GM12878 (cell line): ENCODE results near the gene AOPEP.

ENCODE experiments used
- CBFB ChIP-seq: IDR thresholded peaks from 2 replicates; pipeline ENCODE4 v1.6.1; 2016; ENCODE audit warnings: antibody characterized with exemption, low read depth
- CREM ChIP-seq: IDR thresholded peaks from 2 replicates; pipeline ENCODE4 v1.6.1; 2014; ENCODE audit warnings: antibody characterized with exemption, low read depth
- EZH2 ChIP-seq: IDR thresholded peaks from 2 replicates; pipeline ENCODE4 v1.6.1; 2012; ENCODE audit warnings: low read depth, mild to moderate bottlenecking, control low read depth, inconsistent platforms, low read length, borderline replicate concordance; ENCODE audit not compliant: control insufficient read depth
- JUNB ChIP-seq: IDR thresholded peaks from 2 replicates; pipeline ENCODE4 v1.6.1; 2016; ENCODE audit warnings: antibody characterized with exemption, mild to moderate bottlenecking
- MYC ChIP-seq: IDR thresholded peaks from 2 replicates; pipeline ENCODE4 v1.6.1; 2011; ENCODE audit warnings: mild to moderate bottlenecking, low read length, moderate library complexity, inconsistent platforms; ENCODE audit not compliant: insufficient read depth, insufficient replicate concordance, insufficient read length, severe bottlenecking
- NFXL1 ChIP-seq: fragments of 450-650 bp; IDR thresholded peaks from 2 replicates; pipeline ENCODE4 v1.6.1; 2017; ENCODE audit warnings: antibody characterized with exemption, mild to moderate bottlenecking, borderline replicate concordance
- POLR2A ChIP-seq: IDR thresholded peaks from 2 replicates; pipeline ENCODE4 v1.6.1; 2011; ENCODE audit warnings: low read depth, mild to moderate bottlenecking, low read length
- POLR2AphosphoS5 ChIP-seq: IDR thresholded peaks from 2 replicates; pipeline ENCODE4 v1.6.1; 2011; ENCODE audit warnings: mild to moderate bottlenecking, low read length, inconsistent platforms
- SMC3 ChIP-seq: IDR thresholded peaks from 2 replicates; pipeline ENCODE4 v1.6.1; 2011; ENCODE audit warnings: low read length, improper control_type of control experiment, borderline replicate concordance
- USF2 ChIP-seq: IDR thresholded peaks from 2 replicates; pipeline ENCODE4 v1.6.1; 2011; ENCODE audit warnings: low read depth, low read length, improper control_type of control experiment, borderline replicate concordance
- TF ChIP-seq, protein P1 (sequence below), 3 experiments: IDR thresholded peaks in 2 of 3; conservative IDR thresholded peaks in 1 of 3; 2 replicates each; pipeline ENCODE4 v1.5.1; 2011; ENCODE audit warnings: low read depth in 3 of 3, low read length in 3 of 3, mild to moderate bottlenecking in 3 of 3, control low read depth in 2 of 3, moderate library complexity in 2 of 3, inconsistent platforms in 1 of 3, mixed read lengths in 1 of 3; ENCODE audit not compliant: control insufficient read depth in 2 of 3, insufficient read depth in 1 of 3; ENCODE audit errors: extremely low read depth in 1 of 3
- TF ChIP-seq, protein P2 (sequence below): fragments of 450-650 bp; IDR thresholded peaks from 2 replicates; pipeline ENCODE4 v1.6.1; 2014; ENCODE audit warnings: mild to moderate bottlenecking

- TF ChIP-seq, protein P1, sequence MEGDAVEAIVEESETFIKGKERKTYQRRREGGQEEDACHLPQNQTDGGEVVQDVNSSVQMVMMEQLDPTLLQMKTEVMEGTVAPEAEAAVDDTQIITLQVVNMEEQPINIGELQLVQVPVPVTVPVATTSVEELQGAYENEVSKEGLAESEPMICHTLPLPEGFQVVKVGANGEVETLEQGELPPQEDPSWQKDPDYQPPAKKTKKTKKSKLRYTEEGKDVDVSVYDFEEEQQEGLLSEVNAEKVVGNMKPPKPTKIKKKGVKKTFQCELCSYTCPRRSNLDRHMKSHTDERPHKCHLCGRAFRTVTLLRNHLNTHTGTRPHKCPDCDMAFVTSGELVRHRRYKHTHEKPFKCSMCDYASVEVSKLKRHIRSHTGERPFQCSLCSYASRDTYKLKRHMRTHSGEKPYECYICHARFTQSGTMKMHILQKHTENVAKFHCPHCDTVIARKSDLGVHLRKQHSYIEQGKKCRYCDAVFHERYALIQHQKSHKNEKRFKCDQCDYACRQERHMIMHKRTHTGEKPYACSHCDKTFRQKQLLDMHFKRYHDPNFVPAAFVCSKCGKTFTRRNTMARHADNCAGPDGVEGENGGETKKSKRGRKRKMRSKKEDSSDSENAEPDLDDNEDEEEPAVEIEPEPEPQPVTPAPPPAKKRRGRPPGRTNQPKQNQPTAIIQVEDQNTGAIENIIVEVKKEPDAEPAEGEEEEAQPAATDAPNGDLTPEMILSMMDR (IDR thresholded peaks at IDR 0.05 in 2 of 3, conservative IDR thresholded peaks at IDR 0.05 in 1 of 3; ENCODE audit: control insufficient read depth in 2 of 3, extremely low read depth in 1 of 3, insufficient read depth in 1 of 3, low read depth in 3 of 3, low read length in 3 of 3): no peak
- TF ChIP-seq MYC (no peak), POLR2AphosphoS5 (no peak), POLR2A (no peak), CREM (no peak), SMC3 (no peak), USF2 (no peak), CBFB (no peak), EZH2 (no peak), NFXL1 (no peak), JUNB (no peak)
- TF ChIP-seq, protein P2, sequence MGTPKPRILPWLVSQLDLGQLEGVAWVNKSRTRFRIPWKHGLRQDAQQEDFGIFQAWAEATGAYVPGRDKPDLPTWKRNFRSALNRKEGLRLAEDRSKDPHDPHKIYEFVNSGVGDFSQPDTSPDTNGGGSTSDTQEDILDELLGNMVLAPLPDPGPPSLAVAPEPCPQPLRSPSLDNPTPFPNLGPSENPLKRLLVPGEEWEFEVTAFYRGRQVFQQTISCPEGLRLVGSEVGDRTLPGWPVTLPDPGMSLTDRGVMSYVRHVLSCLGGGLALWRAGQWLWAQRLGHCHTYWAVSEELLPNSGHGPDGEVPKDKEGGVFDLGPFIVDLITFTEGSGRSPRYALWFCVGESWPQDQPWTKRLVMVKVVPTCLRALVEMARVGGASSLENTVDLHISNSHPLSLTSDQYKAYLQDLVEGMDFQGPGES: no peak
Observed at GRCh38 chr9:94785215-94786169, 59.0 kb downstream of the AOPEP start.
